Brain pericyte (primary cell): ENCODE measurements around the gene APOA4.

Source experiments
- DNase-seq: peaks from one replicate; pipeline ENCODE4 v3.0.0-alpha.2; 2012; ENCODE audit warnings: low read depth, low spot score

Gene APOA4

DNA sequence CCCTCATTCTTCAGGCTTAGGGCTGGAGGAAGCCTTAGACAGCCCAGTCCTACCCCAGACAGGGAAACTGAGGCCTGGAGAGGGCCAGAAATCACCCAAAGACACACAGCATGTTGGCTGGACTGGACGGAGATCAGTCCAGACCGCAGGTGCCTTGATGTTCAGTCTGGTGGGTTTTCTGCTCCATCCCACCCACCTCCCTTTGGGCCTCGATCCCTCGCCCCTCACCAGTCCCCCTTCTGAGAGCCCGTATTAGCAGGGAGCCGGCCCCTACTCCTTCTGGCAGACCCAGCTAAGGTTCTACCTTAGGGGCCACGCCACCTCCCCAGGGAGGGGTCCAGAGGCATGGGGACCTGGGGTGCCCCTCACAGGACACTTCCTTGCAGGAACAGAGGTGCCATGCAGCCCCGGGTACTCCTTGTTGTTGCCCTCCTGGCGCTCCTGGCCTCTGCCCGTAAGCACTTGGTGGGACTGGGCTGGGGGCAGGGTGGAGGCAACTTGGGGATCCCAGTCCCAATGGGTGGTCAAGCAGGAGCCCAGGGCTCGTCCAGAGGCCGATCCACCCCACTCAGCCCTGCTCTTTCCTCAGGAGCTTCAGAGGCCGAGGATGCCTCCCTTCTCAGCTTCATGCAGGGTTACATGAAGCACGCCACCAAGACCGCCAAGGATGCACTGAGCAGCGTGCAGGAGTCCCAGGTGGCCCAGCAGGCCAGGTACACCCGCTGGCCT lies 7.2 kb upstream of the APOA4 start:
- no peak for DNase-seq

DNA sequence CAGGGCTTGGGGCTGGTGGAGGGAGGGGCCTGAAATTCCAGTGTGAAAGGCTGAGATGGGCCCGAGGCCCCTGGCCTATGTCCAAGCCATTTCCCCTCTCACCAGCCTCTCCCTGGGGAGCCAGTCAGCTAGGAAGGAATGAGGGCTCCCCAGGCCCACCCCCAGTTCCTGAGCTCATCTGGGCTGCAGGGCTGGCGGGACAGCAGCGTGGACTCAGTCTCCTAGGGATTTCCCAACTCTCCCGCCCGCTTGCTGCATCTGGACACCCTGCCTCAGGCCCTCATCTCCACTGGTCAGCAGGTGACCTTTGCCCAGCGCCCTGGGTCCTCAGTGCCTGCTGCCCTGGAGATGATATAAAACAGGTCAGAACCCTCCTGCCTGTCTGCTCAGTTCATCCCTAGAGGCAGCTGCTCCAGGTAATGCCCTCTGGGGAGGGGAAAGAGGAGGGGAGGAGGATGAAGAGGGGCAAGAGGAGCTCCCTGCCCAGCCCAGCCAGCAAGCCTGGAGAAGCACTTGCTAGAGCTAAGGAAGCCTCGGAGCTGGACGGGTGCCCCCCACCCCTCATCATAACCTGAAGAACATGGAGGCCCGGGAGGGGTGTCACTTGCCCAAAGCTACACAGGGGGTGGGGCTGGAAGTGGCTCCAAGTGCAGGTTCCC lies 6.5 kb upstream of the APOA4 start, which contains the start of gene APOC3:
Gene APOC3, plus strand, starts transcription at position 383 of the 659 bp plus-strand sequence. CDS start 676 bp downstream, outside the sequence.
- no peak for DNase-seq

- no peak for DNase-seq
Measured at GRCh38 chr11:116828632-116829524, 5.8 kb upstream of the APOA4 start.

DNA sequence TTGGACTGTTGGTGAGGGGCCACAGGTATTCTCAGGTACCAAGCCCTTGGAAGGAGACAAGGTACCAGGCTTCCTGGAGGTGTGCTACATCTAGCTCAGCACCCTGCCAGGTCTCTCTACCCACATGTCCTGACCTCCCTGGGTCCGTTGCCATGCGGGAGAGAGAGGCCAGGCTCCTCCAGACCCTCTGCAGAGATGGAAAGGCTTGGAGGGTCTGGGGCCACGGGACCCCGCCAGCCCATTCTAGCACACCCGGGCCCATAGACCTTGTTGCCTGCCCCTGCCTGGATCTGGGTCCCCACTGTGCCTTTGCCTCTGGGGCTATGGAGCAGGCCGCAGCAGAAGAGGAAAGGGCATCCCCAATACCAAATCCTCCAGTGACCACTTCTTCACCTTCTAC lies 4.4 kb upstream of the APOA4 start:
- no peak for DNase-seq

GRCh38 chr11:116826751-116827431 lies 3.8 kb upstream of the APOA4 start:
- DNase-seq: no peak

DNA sequence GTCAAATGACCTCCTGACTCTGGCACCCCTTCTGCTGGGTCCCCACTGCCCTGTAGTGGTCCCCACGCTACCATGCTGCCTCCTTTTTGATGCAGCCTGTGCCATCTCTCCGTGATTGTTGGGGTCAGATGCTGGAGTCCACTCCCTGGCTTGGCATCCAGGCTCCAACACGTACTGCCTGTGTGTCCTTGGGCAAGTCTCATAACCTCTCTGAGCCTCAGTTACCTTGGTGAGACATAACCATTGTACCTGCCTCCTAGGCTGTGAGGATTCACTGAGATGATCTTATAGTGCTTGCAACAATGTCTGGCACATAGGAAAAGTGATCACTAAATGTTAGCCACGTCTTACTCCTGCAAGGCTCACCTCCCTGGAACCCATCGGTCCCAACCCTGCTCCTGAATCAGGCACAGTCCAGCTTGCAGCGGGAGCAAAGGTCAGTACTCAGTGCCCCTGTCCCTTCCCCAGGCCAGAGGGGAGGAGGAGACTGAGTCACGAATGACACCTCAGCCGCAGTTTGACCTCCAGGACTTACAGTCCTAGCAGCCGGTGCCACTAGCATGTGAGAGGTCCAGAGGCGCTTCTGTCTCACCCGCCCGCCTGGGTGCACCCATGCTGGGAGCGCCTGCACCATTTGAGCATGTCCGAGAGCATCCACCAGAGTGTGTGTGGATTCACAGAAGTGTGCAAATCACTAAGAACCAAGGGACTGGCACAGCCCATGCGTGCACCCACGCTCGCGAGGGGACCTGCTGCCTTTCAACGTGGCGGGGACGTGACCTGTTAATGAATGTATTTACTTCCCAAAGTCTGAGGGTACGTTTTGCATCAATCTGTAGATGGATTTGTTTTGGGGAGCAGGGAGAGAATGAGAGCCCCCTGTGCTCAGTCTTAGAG lies 3.0 kb upstream of the APOA4 start:
- DNase-seq: no peak

- no peak for DNase-seq
Measured at GRCh38 chr11:116825434-116825833, 2.3 kb upstream of the APOA4 start.

- no peak for DNase-seq
Measured at GRCh38 chr11:116822575-116822974, 529 bp downstream of the APOA4 start.

- no peak for DNase-seq
Measured at GRCh38 chr11:116821050-116821918, 1.8 kb downstream of the APOA4 start.

DNA sequence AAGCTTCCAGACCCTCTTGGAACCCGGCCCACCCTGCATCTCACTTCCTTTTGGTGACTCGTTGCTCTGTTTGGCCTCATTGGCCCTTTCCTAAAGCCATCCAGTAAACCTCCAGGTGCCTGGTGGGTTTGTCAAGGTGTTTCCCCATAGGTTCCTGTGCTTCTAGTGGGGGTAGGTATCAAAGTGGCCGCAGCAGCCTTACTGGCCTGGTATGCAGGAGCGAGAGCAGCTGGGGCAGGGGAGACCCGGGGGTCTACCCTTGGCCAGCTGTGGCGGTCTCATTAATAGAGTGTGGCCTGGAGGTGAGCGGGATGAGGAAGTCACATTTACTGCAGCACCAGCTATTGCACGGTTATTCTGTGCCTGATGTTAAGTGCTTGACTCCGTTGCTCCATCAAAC lies 4.1 kb downstream of the APOA4 start:
- DNase-seq: no peak

GRCh38 chr11:116814502-116814901 lies 8.6 kb downstream of the APOA4 start:
- no peak for DNase-seq

GRCh38 chr11:116813781-116814471 lies 9.2 kb downstream of the APOA4 start:
- DNase-seq: no peak

- DNase-seq: no peak
Measured at GRCh38 chr11:116813170-116813569, 9.9 kb downstream of the APOA4 start.

DNA sequence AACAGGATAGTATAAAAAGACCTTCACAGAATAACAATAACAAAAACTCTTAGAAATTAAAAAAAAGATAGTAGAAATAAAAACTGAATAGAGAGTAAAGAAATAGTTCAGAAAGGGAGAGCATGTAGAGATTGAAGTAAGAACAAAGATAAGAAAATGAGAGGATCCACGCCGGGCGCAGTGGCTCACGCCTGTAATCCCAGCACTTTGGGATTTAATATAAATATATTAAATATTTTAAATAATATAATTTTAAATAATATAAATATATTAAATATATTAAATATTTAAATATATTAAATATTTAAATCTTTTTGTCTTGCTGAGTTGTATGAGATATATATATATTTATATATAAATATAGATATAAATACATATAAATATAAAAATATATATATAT lies 11.0 kb downstream of the APOA4 start:
- no peak for DNase-seq

GRCh38 chr11:116811194-116811593 lies 11.9 kb downstream of the APOA4 start:
- no peak for DNase-seq

DNA sequence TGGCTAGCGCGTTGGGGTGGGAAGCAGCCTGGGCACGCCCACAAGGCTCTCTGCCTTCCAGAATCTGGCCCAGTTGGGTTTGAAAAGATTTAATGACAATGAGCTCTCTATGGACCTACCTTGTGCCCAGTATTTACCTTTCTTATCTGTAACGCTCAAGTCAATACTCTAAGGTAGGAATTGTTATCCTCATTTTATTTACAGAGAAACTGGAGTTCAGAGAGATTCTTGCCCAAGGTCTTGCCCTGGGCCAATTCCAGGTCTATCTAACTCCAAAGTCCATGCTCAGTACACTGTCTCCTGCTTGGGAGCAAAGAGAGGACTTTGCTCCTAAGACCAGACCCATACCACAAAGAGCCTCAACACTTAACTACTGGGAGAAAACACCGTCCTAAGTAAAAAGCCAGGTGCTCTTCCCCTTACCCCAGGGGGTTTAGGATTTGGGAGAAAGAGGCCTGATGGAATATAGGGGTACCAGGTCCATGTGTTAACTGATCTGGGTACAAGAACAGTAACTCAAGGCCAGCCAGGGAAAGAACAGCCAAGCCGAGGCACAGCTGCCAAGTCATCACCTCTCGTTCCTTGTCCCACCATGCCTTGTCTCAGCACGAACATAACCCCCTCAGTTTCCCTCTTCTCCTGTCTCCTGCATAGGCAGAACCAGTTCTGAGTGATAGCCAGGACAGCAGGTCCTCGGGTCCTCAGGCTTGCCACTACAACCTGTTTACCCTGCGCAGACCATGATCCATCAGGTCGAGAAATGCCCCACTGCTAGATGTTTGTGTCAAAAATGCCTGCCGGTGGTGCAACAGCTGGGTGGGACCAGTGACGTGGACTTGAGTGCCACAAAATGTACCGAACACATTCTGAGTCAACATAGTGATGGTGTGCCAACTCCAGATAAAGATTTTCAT lies 14.6 kb downstream of the APOA4 start:
- DNase-seq: no peak

GRCh38 chr11:116807601-116808261 lies 15.4 kb downstream of the APOA4 start:
- no peak for DNase-seq
